Gastrocnemius medialis (tissue), 4 donors: ENCODE results near the gene NPIPB2.

Experiments used
- CTCF ChIP-seq, 5 experiments: fragments of 450-650 bp in 3 of 5; fragments of 200-600 bp in 2 of 5; sonication (generic) in 2 of 5; IDR thresholded peaks in 4 of 5; conservative IDR thresholded peaks in 1 of 5; 1 replicate in 4 of 5; 2 replicates in 1 of 5; pipeline ENCODE4 v1.5.1; 2016 to 2019; ENCODE audit warnings: antibody characterized with exemption in 5 of 5, mild to moderate bottlenecking in 3 of 5, moderate library complexity in 3 of 5
- POLR2A ChIP-seq, 2 donors: fragments of 450-650 bp; IDR thresholded peaks; one replicate each; pipeline ENCODE4 v1.6.1; 2017; ENCODE audit warnings: antibody characterized with exemption in 2 of 2, mild to moderate bottlenecking in 2 of 2, moderate library complexity in 2 of 2

- TF ChIP-seq CTCF (IDR thresholded peaks at IDR 0.05 in 4 of 5, conservative IDR thresholded peaks at IDR 0.05 in 1 of 5): no peak
- no peak for TF ChIP-seq POLR2A (IDR thresholded peaks at IDR 0.05)
Observed at GRCh38 chr16:11964761-11965551, 23.1 kb upstream of the NPIPB2 start, which contains the start of gene TNFRSF17.
